ENCODE data around the gene BCL2A1. TPM values are rescaled to one million over a fixed set of nuclear protein-coding genes. Genes with fewer than 3 reads are reported as not detected.
"Not testable (repeated sequence)": the region's sequence is repeated elsewhere in the genome, so short reads cannot be mapped to it uniquely, and the experiment has no call there.

Gene BCL2A1
- total and polyA plus RNA-seq, 4 donors, result 0.50 to 2.9 (median 1.2) TPM

DNA sequence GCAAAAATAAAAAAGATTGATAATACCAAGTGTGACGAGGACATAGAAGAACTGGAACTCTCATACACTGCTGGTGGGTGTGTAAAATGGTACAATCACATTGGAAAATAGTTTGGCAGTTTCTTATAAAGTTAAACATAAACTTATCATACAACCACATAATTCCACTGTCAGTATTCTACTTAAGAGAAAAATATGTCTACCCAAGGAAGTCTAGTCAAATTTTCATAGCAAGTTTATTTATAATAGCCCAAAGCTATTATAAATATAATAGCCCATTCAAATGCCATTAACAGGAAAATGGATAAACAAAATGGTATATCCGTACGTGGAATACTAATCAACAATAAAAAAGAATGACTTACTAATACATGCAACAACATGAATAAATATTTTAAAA lies 40.6 kb upstream of the BCL2A1 start:
- Histone ChIP-seq H3K27me3 (ENCODE audit: control insufficient read depth in 4 of 4, insufficient read depth in 4 of 4, low read length in 3 of 4) (no peaks in the 10 kb centered on the region), H3K4me3 (ENCODE audit: low read depth in 1 of 3, low read length in 3 of 3) (no peak overlapping the region), H3K9me3 (ENCODE audit: control insufficient read depth in 4 of 4, low read length in 3 of 4) (no peaks in the 10 kb centered on the region), H3K4me1 (ENCODE audit: control insufficient read depth in 4 of 4, insufficient read depth in 4 of 4, low read length in 3 of 4) (no peaks in the 10 kb centered on the region), H3K27ac (ENCODE audit: low read depth in 1 of 2, low read length in 2 of 2) (no peak overlapping the region), H3K36me3 (ENCODE audit: control insufficient read depth in 4 of 4, insufficient read depth in 3 of 4, low read depth in 1 of 4, low read length in 3 of 4) (no peaks in the 10 kb centered on the region), H3K9ac (ENCODE audit: low read depth in 1 of 2, low read length in 2 of 2) (no peak overlapping the region)
- 85% methylated on average over 3 of the region's 3 CpGs for WGBS
- DNase-seq (ENCODE audit: low spot score), result no peak
- no peak for TF ChIP-seq TAF1 (conservative IDR thresholded peaks at IDR 0.05)
- no peak for TF ChIP-seq RAD21 (IDR thresholded peaks at IDR 0.05)
- no peak for TF ChIP-seq SP1 (IDR thresholded peaks at IDR 0.05)
- no peak for TF ChIP-seq FOXA1 (IDR thresholded peaks at IDR 0.05)
- no peak for TF ChIP-seq JUND (IDR thresholded peaks at IDR 0.05)
- no peak for TF ChIP-seq RXRA (IDR thresholded peaks at IDR 0.05)
- no peak for TF ChIP-seq YY1 (IDR thresholded peaks at IDR 0.05)
- TF ChIP-seq, protein P1, sequence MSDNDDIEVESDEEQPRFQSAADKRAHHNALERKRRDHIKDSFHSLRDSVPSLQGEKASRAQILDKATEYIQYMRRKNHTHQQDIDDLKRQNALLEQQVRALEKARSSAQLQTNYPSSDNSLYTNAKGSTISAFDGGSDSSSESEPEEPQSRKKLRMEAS (IDR thresholded peaks at IDR 0.05), result no peak
- TF ChIP-seq ZBTB33 (IDR thresholded peaks at IDR 0.05), result no peak
- no peak for TF ChIP-seq ATF3 (IDR thresholded peaks at IDR 0.05)
- no peak for TF ChIP-seq NR2F2 (IDR thresholded peaks at IDR 0.05)
- TF ChIP-seq, protein P2, sequence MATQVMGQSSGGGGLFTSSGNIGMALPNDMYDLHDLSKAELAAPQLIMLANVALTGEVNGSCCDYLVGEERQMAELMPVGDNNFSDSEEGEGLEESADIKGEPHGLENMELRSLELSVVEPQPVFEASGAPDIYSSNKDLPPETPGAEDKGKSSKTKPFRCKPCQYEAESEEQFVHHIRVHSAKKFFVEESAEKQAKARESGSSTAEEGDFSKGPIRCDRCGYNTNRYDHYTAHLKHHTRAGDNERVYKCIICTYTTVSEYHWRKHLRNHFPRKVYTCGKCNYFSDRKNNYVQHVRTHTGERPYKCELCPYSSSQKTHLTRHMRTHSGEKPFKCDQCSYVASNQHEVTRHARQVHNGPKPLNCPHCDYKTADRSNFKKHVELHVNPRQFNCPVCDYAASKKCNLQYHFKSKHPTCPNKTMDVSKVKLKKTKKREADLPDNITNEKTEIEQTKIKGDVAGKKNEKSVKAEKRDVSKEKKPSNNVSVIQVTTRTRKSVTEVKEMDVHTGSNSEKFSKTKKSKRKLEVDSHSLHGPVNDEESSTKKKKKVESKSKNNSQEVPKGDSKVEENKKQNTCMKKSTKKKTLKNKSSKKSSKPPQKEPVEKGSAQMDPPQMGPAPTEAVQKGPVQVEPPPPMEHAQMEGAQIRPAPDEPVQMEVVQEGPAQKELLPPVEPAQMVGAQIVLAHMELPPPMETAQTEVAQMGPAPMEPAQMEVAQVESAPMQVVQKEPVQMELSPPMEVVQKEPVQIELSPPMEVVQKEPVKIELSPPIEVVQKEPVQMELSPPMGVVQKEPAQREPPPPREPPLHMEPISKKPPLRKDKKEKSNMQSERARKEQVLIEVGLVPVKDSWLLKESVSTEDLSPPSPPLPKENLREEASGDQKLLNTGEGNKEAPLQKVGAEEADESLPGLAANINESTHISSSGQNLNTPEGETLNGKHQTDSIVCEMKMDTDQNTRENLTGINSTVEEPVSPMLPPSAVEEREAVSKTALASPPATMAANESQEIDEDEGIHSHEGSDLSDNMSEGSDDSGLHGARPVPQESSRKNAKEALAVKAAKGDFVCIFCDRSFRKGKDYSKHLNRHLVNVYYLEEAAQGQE (IDR thresholded peaks at IDR 0.05), result no peak
- TF ChIP-seq EGR1 (IDR thresholded peaks at IDR 0.05; ENCODE audit: low read depth in 2 of 2), result no peak
- TF ChIP-seq GABPA (IDR thresholded peaks at IDR 0.05 in 1 of 2, conservative IDR thresholded peaks at IDR 0.05 in 1 of 2), result no peak
- no peak for TF ChIP-seq HNF4G (IDR thresholded peaks at IDR 0.05)
- TF ChIP-seq, protein P3, sequence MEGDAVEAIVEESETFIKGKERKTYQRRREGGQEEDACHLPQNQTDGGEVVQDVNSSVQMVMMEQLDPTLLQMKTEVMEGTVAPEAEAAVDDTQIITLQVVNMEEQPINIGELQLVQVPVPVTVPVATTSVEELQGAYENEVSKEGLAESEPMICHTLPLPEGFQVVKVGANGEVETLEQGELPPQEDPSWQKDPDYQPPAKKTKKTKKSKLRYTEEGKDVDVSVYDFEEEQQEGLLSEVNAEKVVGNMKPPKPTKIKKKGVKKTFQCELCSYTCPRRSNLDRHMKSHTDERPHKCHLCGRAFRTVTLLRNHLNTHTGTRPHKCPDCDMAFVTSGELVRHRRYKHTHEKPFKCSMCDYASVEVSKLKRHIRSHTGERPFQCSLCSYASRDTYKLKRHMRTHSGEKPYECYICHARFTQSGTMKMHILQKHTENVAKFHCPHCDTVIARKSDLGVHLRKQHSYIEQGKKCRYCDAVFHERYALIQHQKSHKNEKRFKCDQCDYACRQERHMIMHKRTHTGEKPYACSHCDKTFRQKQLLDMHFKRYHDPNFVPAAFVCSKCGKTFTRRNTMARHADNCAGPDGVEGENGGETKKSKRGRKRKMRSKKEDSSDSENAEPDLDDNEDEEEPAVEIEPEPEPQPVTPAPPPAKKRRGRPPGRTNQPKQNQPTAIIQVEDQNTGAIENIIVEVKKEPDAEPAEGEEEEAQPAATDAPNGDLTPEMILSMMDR (IDR thresholded peaks at IDR 0.05; ENCODE audit: low read depth, low read length, missing input control), result no peak

- H3K9ac ChIP-seq (ENCODE audit: low read depth in 1 of 2, low read length in 2 of 2); H3K27ac ChIP-seq (ENCODE audit: low read depth in 1 of 2, low read length in 2 of 2); H3K4me3 ChIP-seq (ENCODE audit: low read depth in 1 of 3, low read length in 3 of 3); DNase-seq (ENCODE audit: low spot score); H3K4me1 ChIP-seq (ENCODE audit: control insufficient read depth in 4 of 4, insufficient read depth in 4 of 4, low read length in 3 of 4); H3K27me3 ChIP-seq (ENCODE audit: control insufficient read depth in 4 of 4, insufficient read depth in 4 of 4, low read length in 3 of 4); H3K9me3 ChIP-seq (ENCODE audit: control insufficient read depth in 4 of 4, low read length in 3 of 4); H3K36me3 ChIP-seq (ENCODE audit: control insufficient read depth in 4 of 4, insufficient read depth in 3 of 4, low read depth in 1 of 4, low read length in 3 of 4): not testable (repeated sequence)
- WGBS, result 90% methylated on average over 9 of the region's 9 CpGs
Measured at GRCh38 chr15:80011041-80011523, 40.1 kb upstream of the BCL2A1 start.

Measured in liver (tissue), 9 donors.